SK-N-SH (cell line): ENCODE results near the gene TRIM22.

Experiments used
- ELF1 ChIP-seq: IDR thresholded peaks from 2 replicates; pipeline ENCODE4 v1.4.0; 2012
- EZH2phosphoT487 ChIP-seq: fragments of 200-600 bp; sonication (generic); IDR thresholded peaks from 2 replicates; pipeline ENCODE4 v1.6.1; 2017; ENCODE audit warnings: low read depth, mixed run types, mild to moderate bottlenecking, antibody characterized with exemption, moderate library complexity, borderline replicate concordance
- GABPA ChIP-seq: IDR thresholded peaks from 2 replicates; pipeline ENCODE4 v1.4.0; 2012; ENCODE audit warnings: low read depth, mild to moderate bottlenecking
- MEF2A ChIP-seq: IDR thresholded peaks from 2 replicates; pipeline ENCODE4 v1.4.0; 2012; ENCODE audit warnings: low read depth, borderline replicate concordance
- SMC3 ChIP-seq: IDR thresholded peaks from 2 replicates; pipeline ENCODE4 v1.6.1; 2012; ENCODE audit warnings: low read depth, low read length, improper control_type of control experiment
- TF ChIP-seq, protein P1 (sequence below): fragments of 200-600 bp; sonication (generic); IDR thresholded peaks from 2 replicates; pipeline ENCODE4 v1.6.1; 2017; ENCODE audit warnings: antibody characterized with exemption, mild to moderate bottlenecking, moderate library complexity
- TF ChIP-seq, protein P2 (sequence below): fragments of 150-350 bp; IDR thresholded peaks from 2 replicates; pipeline ENCODE4 v1.6.1; 2017; ENCODE audit warnings: antibody characterized with exemption, low read length, low read depth, borderline replicate concordance
- TF ChIP-seq, protein P3 (sequence below): IDR thresholded peaks from 2 replicates; pipeline ENCODE4 v1.4.0; 2012; ENCODE audit warnings: low read depth, borderline replicate concordance

DNA sequence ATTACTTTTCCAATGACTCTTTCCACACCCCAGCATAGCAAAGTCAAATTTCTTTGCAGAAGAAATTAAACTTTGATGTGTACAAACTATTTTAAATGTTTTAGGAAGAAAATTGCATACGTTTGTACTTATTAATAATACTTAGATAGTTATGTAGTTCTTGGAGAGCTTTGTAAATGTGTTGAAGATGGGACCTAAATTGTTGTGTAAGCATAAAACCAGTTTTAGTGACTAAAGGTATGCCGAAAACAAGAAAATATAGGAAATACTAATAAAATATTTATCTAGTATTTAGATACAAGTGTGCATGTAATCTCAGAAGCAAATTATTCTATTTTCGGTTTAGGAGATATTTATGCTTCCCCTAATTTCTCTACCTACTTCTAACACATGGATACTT is 60.2 kb downstream of the TRIM22 start:
- TF ChIP-seq SMC3 (no peak), EZH2phosphoT487 (no peak), MEF2A (no peak), GABPA (no peak), ELF1 (no peak)
- TF ChIP-seq, protein P1, sequence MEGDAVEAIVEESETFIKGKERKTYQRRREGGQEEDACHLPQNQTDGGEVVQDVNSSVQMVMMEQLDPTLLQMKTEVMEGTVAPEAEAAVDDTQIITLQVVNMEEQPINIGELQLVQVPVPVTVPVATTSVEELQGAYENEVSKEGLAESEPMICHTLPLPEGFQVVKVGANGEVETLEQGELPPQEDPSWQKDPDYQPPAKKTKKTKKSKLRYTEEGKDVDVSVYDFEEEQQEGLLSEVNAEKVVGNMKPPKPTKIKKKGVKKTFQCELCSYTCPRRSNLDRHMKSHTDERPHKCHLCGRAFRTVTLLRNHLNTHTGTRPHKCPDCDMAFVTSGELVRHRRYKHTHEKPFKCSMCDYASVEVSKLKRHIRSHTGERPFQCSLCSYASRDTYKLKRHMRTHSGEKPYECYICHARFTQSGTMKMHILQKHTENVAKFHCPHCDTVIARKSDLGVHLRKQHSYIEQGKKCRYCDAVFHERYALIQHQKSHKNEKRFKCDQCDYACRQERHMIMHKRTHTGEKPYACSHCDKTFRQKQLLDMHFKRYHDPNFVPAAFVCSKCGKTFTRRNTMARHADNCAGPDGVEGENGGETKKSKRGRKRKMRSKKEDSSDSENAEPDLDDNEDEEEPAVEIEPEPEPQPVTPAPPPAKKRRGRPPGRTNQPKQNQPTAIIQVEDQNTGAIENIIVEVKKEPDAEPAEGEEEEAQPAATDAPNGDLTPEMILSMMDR, result no peak
- TF ChIP-seq, protein P2, sequence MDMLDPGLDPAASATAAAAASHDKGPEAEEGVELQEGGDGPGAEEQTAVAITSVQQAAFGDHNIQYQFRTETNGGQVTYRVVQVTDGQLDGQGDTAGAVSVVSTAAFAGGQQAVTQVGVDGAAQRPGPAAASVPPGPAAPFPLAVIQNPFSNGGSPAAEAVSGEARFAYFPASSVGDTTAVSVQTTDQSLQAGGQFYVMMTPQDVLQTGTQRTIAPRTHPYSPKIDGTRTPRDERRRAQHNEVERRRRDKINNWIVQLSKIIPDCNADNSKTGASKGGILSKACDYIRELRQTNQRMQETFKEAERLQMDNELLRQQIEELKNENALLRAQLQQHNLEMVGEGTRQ, result no peak
- TF ChIP-seq, protein P3, sequence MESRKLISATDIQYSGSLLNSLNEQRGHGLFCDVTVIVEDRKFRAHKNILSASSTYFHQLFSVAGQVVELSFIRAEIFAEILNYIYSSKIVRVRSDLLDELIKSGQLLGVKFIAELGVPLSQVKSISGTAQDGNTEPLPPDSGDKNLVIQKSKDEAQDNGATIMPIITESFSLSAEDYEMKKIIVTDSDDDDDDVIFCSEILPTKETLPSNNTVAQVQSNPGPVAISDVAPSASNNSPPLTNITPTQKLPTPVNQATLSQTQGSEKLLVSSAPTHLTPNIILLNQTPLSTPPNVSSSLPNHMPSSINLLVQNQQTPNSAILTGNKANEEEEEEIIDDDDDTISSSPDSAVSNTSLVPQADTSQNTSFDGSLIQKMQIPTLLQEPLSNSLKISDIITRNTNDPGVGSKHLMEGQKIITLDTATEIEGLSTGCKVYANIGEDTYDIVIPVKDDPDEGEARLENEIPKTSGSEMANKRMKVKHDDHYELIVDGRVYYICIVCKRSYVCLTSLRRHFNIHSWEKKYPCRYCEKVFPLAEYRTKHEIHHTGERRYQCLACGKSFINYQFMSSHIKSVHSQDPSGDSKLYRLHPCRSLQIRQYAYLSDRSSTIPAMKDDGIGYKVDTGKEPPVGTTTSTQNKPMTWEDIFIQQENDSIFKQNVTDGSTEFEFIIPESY, result no peak
